Uterus (tissue), 2 donors: ENCODE results near the gene NPAS1.

ENCODE experiments used
- POLR2A ChIP-seq, 2 donors: fragments of 450-650 bp; IDR thresholded peaks; one replicate each; pipeline ENCODE4 v1.6.1; 2016; ENCODE audit warnings: antibody characterized with exemption in 2 of 2, mild to moderate bottlenecking in 1 of 2, moderate library complexity in 1 of 2
- TF ChIP-seq, protein P1 (sequence below), 4 experiments: fragments of 200-600 bp in 2 of 4; fragments of 450-650 bp in 2 of 4; sonication (generic) in 2 of 4; IDR thresholded peaks; one replicate each; pipeline ENCODE4 v1.5.1; 2016 to 2019; ENCODE audit warnings: antibody characterized with exemption in 4 of 4, mild to moderate bottlenecking in 2 of 4, moderate library complexity in 1 of 4

DNA sequence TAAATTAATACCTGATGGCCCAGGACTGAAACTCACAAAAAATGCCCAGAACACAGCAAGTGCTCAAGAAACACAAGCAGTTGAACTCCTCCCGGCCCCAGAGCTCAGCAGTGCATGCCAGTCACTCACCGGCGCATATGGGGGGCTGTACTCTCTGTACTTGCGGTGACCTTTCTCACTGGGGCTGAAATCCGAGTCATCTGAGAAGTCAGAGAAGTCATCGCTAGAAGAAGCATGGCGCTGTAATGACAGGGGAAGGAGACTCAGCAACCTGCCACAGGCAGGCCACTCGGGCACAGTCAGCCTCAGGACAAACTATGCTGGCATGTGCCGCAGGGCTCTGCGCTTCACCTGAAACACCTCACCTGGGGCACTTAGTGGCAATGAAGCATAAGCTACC is 74.2 kb downstream of the NPAS1 start:
- TF ChIP-seq POLR2A (IDR thresholded peaks at IDR 0.05): no peak
- TF ChIP-seq, protein P1, sequence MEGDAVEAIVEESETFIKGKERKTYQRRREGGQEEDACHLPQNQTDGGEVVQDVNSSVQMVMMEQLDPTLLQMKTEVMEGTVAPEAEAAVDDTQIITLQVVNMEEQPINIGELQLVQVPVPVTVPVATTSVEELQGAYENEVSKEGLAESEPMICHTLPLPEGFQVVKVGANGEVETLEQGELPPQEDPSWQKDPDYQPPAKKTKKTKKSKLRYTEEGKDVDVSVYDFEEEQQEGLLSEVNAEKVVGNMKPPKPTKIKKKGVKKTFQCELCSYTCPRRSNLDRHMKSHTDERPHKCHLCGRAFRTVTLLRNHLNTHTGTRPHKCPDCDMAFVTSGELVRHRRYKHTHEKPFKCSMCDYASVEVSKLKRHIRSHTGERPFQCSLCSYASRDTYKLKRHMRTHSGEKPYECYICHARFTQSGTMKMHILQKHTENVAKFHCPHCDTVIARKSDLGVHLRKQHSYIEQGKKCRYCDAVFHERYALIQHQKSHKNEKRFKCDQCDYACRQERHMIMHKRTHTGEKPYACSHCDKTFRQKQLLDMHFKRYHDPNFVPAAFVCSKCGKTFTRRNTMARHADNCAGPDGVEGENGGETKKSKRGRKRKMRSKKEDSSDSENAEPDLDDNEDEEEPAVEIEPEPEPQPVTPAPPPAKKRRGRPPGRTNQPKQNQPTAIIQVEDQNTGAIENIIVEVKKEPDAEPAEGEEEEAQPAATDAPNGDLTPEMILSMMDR (IDR thresholded peaks at IDR 0.05): no peak
